GM18519 (cell line): ENCODE data around the gene E2F1.
A peak's percentile ranks its signal among the peaks of the same experiment; 100 is the strongest.

Source experiments
- ATAC-seq: cut with Tn5 transposase; IDR thresholded peaks from one replicate; pipeline ENCODE4 v1.9.1; 2021; ENCODE audit warnings: mild to moderate bottlenecking, moderate library complexity; ENCODE audit not compliant: unreplicated experiment, low FRiP score

The E2F1 gene

DNA sequence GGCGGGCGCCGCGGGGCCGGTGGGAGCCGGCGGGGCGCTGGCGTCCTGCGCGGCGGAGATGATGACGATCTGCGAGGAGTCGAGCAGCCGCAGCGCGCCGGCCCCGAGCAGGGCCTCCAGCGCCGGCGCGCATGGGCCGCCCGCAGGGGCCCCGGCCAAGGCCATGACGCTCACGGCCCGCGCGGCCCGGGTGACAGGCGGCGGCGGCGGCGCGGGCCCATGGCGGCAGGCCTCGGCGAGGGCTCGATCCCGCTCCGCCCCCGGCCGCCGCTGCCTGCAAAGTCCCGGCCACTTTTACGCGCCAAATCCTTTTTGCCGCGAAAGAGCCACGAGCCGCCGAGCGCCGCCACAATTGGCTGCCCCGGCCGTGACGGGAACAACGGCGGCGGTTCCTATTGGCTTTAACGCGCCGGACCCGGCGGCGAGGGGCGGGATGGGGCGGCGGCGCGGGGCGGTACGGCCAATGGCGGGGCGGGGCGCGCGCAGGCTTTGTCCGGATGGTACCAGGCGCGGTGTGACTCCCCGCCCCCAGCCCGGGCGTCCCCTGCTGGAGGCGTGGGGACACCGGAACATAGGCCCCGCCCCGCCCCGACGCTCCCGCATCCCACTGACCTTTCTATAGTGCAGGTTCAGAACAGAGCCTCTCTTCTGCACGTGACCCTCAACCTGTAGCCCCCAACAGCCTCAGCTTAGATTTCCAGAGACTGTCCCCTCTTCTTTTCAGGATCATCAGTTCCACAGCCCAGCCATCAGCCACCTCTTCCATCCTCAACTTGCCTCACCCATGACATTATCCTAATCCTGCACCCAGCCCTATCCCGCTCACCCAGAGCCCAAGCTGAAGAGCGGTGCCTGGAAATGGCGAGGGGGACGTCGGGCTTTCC lies at the start of gene E2F1:
TSS of gene E2F1 (minus strand) at position 286 of the 884 bp plus-strand sequence. CDS start at position 165, 121 bp downstream.
- ATAC-seq: peak; percentile 45

GRCh38 chr20:33733654-33734576 lies 47.7 kb upstream of the E2F1 start:
- no peak for ATAC-seq

DNA sequence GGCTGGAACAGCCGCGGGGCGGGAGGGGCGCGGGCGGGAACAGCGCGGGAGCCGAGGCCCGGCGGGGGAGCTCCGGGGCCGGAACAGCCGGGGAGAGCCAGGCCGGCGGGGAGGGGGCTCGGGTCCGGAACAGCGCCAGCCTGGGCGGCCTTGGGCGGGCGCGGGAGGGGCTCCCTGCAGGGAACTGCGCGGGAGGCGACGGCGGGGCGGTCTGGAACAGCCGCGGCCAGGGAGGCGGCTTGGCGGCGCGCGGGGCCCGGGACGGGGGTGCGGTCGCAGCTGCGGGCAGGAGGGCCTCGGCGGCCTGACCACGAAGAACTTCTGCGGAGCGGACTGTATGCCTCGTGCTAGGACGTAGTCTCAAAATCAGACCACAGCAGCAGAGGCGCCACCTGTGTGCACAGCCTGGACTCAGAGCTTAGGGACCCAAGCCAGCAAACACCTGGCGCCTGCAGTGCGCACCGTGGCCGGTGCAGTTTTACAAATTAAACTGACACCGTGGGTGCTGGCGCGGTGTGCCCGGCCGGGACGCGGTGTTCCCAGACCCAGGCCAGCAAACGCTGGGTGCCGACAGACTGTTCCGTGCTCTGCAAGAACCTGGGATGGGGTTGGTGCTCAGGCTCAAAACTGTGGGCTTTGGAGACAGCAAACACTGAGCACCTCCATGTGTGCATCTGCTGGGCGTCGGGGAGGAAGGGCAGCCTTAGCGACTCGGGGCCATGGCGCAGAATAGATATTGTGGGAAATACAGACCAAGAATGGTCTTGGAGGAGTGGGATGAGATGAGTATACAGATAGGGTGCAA lies 46.2 kb upstream of the E2F1 start:
- ATAC-seq: peak; percentile 27

DNA sequence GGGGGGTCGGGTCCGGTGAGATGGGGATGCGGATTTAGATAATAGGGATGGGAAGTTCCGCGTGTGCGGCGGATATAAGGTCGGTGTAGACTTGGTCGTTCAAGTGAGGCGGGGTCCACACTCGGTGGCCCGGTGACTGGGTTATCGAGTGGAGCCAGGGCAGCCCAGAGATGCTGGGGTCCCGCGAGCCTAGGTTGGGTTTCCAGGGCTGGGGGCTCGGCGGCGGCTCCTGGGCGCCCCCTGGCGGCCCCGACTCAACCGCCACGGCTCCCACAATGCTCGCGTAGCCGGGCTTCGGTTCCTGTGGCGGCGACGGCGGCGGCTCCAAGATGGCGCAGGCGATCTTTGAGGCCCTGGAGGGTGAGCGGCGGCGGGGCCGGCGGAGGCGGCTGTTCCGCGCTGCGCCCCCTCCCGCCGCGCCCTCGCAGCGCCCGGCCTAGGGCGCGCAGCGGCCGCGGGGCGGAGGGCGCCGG lies 45.5 kb upstream of the E2F1 start, which contains the start of gene ZNF341:
TSS of gene ZNF341 (plus strand) at position 304 of the 473 bp plus-strand sequence. CDS start at position 330, 26 bp downstream.
- ATAC-seq: peak; percentile 70

DNA sequence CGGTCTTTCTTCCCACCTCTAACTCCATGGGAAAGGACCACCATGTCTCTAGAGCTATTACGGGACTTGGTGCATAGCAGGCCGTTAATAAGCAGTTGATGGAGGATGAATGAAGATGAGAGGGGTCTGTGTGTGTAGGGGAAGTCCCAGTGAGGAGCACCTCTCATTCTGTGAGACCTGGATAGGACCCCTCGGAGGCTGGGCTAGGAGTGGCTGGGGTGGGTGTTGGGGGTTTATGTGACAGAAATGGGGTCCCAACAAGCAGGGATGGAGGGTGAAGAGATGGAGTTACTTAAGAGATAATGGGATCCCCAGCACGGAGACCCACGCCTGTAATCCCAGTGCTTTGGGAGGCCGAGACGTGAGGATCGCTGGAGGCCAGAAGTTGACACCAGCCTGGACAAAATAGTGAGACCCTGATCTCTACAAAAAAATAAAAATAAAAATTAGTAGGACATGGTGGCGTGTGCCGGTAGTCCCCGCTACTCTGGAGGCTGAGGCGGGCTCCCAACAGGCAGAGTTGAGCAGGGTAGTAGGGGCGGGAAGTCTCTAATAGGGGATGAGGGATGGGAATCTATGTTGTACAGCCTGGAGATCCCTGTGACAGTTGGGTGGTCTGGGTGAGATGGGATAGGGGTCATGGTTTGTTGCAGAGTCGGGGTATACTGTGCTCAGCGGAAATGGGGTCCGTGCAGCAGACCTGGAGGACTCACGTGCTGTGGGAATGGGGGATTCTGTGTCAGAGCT lies 44.9 kb upstream of the E2F1 start:
- no peak for ATAC-seq

DNA sequence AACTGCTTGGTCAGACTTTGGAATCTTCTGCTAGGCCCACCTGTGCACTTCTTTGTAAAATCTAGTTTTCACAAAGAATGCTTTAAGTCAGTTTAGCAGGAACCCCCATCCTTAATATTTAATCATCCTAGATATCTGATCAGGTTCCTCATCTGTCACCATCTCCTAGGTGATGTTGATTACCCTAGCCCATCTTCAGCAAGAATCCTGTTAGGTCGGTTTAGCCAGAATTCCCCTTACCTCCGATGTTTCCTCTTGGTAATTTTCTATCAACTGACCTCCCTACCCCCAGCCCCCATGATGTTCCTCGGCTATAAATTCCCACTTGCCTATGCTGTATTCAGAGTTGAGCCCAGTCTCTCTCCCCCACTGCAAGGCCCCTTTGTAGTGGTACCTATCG lies 42.9 kb upstream of the E2F1 start:
- no peak for ATAC-seq

- ATAC-seq: no peak
These were observed 42.3 kb upstream of the E2F1 start for GRCh38 chr20:33728463-33728862.

DNA sequence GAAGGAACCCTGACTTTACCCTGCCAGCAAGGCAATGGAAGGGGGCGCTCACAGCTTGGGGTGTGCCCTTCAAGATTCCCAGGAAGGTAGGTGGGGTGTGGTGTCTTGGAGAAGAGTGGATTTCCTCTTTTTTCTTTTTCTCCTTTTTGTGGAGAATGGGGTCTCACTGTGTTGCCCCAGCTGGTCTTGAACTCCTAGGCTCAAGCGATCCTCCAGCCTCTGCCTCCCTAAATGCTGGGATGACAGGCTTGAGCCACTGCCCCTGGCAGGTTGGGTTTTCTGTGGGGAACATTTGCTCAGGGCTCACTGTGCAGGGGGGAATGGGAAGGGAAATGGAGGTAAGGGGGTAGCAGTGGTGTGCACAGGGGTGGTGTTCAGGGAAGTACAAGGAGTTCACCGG lies 41.6 kb upstream of the E2F1 start:
- ATAC-seq: no peak

GRCh38 chr20:33727115-33727479 lies 40.9 kb upstream of the E2F1 start:
- ATAC-seq: no peak

GRCh38 chr20:33725607-33726264 lies 39.6 kb upstream of the E2F1 start:
- ATAC-seq: no peak

DNA sequence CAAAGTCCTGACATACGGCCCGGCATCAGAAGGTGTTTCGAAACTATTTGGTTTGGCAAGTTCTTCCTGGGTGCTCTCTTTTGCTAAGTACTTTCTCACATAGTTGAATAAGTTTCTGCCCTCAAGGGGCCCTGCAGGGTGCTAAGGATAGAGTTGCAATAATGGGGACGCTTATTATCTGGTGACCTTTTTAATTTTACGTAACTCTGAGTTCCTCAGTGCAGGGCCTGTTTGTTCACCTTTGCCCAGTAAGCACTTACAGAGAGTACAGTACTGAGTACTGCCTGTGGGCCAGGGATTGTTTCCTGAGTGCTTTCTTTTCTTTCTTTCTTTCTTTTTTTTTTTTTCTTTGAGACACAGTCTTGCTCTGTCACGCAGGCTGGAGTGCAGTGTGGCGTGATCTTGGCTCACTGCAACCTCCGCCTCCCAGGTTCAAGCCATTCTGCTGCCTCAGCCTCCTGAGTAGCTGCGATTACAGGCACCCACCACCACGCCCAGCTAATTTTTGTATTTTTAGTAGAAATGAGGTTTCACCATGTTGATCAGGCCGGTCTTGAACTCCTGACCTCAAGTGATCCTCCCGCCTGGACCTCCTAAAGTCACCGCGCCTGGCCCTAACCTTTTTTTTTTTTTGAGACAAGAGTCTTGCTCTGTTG lies 38.4 kb upstream of the E2F1 start:
- no peak for ATAC-seq

DNA sequence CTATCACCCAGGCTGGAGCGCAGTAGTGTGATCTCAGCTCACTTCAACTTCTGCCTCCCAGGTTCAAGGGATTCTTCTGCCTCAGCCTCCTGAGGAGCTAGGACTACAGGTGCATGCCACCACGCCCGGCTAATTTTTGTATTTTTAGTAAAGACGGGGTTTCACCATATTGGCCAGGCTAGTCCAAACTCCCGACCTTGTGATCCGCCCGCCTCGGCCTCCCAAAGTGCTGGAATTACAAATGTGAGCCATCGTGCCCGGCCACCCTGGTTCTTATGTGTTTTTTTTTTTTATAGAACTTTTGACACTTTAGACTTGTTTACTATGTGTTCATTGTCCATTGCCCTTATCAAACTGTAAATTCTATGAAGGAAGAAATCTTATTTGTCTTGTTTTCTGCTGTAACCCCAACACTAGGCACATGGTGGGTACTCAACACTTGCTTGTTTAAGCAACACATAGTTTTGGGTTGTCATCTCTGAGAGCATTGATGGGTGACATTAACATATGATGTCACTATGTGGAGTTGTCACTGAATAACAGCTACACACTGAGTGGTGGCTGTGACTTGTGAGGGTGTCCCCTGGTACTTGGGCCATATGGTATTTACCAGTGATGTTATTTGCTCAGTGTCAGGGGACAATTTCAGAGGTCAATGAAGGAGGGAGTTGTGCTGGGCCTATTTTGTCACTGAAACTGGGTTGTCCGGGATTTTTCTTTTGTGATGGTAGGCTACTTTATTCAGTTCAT lies 35.4 kb upstream of the E2F1 start:
- ATAC-seq: no peak

DNA sequence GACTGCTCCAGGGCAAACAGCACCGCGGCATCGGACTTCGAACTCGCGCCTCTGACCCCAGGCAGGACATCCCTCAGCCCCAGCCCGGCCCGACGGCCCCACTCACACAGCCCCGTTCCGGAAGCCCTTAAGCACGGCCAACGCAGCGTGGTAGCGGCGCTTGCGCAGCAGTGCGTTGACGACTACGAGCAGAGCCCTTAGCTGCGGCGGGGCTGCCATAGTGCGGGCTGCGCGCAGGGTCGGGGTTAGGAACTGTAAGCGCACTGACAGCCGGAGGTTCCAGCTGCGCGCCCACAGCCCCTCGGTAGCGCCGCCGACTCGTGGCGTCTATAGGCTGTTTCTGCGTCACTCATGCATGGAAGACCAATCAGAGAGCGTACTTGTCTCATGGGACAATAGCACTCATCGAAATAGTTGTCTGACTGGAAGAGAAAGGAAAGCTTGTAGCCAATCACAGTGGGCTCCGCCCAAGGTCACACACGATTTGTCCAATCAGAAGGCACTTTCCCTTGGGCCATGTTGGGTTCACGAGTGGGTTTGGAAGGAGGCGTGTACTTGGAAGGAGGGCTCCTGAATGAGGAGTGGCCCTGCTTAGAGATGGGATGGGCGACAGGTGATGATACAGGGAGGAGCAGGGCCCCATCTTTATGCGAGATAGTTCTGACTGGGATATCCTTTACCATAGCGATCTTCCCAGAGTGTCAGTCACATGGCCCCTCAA lies 34.0 kb upstream of the E2F1 start, which contains the start of gene PXMP4:
TSS of gene PXMP4 (minus strand) at position 322 of the 721 bp plus-strand sequence. CDS start at position 219, 103 bp downstream.
- ATAC-seq: peak; percentile 95

DNA sequence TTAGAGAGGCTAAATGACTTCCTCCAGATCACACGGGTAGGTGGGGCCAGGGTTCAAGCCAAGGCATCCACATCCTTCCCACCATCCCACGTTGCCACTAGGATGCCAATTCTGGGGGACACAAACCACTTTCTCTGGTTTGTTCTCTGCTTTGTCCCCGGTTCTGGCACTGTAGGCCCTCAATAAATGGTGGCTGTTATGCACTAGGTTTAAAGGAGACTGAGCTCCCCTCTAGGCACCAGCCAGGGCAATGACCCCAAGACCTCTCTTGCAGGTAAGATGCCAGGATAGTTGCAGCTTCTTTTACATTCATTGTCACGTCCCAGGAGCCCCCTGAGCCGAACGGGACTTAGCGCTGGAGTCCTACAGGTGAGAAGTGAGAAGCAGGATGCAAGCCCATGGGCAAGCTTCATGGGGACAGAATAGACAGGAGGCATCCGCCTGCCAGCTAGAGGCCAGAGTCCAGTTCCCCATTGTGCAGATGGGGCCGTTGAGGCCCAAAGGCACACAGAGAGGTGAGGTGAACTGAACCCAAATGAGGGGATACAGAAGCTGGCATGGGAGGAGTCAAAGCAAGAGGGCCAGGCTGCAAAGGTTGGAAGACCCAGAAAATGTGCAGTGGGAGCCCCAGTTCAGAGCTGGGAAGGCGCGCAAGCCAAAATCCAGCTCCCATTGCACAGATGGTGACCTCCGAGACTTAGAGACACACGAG lies 33.2 kb upstream of the E2F1 start:
- ATAC-seq: no peak

GRCh38 chr20:33716498-33716897 lies 30.3 kb upstream of the E2F1 start:
- no peak for ATAC-seq

DNA sequence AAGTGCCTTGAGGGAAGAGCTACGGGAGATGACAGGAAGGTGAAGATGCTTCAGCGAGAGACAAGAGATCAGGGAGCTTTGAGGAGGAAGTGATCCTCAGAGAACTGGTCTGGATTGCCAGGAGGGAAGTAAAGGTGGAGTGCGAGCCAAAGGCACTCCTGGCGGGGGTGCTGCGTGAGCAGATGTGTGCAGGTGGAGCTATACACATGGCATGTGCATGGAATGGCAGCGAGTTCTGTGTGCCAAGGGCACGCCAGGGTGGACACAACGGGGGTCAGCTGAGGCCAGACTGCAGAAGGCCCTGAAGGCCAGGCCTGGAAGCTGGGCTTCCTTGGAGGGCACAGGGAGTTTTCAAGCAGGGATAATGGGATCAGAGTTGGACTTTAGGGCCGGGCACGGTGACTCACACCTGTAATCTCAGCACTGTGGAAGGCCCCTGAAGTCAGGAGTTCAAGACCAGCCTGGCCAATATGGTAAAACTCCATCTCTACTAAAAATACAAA lies 27.7 kb upstream of the E2F1 start:
- no peak for ATAC-seq
